Body of pancreas (tissue), 4 donors: ENCODE results near the gene ESRRG.

Source experiments
- CTCF ChIP-seq, 7 experiments: fragments of 450-650 bp in 4 of 7; fragments of 200-600 bp in 3 of 7; sonication (generic) in 3 of 7; IDR thresholded peaks; one replicate each; pipeline ENCODE4 v1.5.1; 2016 to 2019; ENCODE audit warnings: antibody characterized with exemption in 7 of 7
- POLR2A ChIP-seq, 3 donors: fragments of 450-650 bp; IDR thresholded peaks; one replicate each; pipeline ENCODE4 v1.6.1; 2016; ENCODE audit warnings: antibody characterized with exemption in 3 of 3, mild to moderate bottlenecking in 2 of 3

- peak in 6 of 7 experiments; percentile 37 to 67 (median 61) for TF ChIP-seq CTCF (IDR thresholded peaks at IDR 0.05)
- TF ChIP-seq POLR2A (IDR thresholded peaks at IDR 0.05): no peak
These were observed 26.9 kb upstream of the ESRRG start for GRCh38 chr1:216750031-216750627.
